Endothelial cell of umbilical vein (primary cell): ENCODE results near the gene GABRQ. TPM values are rescaled to one million over a fixed set of nuclear protein-coding genes. Genes with fewer than 3 reads are reported as not detected.

Experiments
- BruUV-seq: library from RNA; stranded (reverse); fragments of 400-500 nt; replicated peaks from 2 replicates; lab custom pipeline; 2021; lab: Mats Ljungman, UMichigan
- CTCF ChIA-PET: fragments of 300-600, 350-600 bp; sonication (Branson Sonifier 250); formaldehyde crosslinking; loops from one replicate; lab custom pipeline; 2021; ENCODE audit warnings: antibody characterized with exemption, inconsistent platforms; lab: Charles Lee
- POLR2A ChIA-PET: fragments of 300-600, 350-600 bp; sonication (Branson Sonifier 250); formaldehyde crosslinking; loops from one replicate; lab custom pipeline; 2021; ENCODE audit warnings: antibody characterized with exemption, inconsistent platforms; lab: Charles Lee
- DNase-seq: peaks from one replicate; pipeline ENCODE4 v3.0.0-alpha.2; 2011; ENCODE audit warnings: low read depth, low spot score
- FAIRE-seq: peaks from 2 replicates; lab custom pipeline; 2011; peaks lifted over from hg19 to GRCh38; lab: Jason Lieb, UNC
- H2AFZ ChIP-seq: 2 replicates; pipeline ENCODE4 v1.6.0; 2012; ENCODE audit warnings: low read depth, low read length, control low read depth, inconsistent platforms
- H3K27ac ChIP-seq: 2 replicates; pipeline ENCODE4 v1.5.1; 2011; ENCODE audit warnings: low read depth, mild to moderate bottlenecking, control low read depth, low read length, moderate library complexity; ENCODE audit not compliant: insufficient read depth
- H3K27me3 ChIP-seq, 2 experiments: 2 replicates each; pipeline versions ENCODE4 v1.6.0 to v1.6.1; 2011; ENCODE audit warnings: low read length in 2 of 2, mixed read lengths in 1 of 2; ENCODE audit not compliant: control insufficient read depth in 2 of 2, insufficient read depth in 2 of 2
- H3K36me3 ChIP-seq, 2 experiments: 2 replicates in 1 of 2; 3 replicates in 1 of 2; pipeline ENCODE4 v1.5.1; 2011; ENCODE audit warnings: low read length in 2 of 2, mild to moderate bottlenecking in 1 of 2, moderate library complexity in 1 of 2; ENCODE audit not compliant: control insufficient read depth in 2 of 2, insufficient read depth in 2 of 2; ENCODE audit errors: extremely low read depth in 1 of 2
- H3K4me1 ChIP-seq: 3 replicates; pipeline ENCODE4 v1.5.1; 2011; ENCODE audit warnings: mild to moderate bottlenecking, low read length; ENCODE audit not compliant: control insufficient read depth, insufficient read depth; ENCODE audit errors: extremely low read depth
- H3K4me2 ChIP-seq: 2 replicates; pipeline ENCODE4 v1.6.1; 2011; ENCODE audit warnings: low read length, control low read depth, mixed read lengths; ENCODE audit not compliant: insufficient read depth
- H3K4me3 ChIP-seq, 3 experiments: fragments of 200-600 bp in 1 of 3; sonication (generic), shearing (Covaris generic) in 1 of 3; replicated peaks in 1 of 3; 2 replicates each; pipeline ENCODE4 v1.5.1; 2011 to 2016; ENCODE audit warnings: control low read depth in 3 of 3, low read length in 3 of 3, mild to moderate bottlenecking in 2 of 3, inconsistent platforms in 1 of 3, low read depth in 1 of 3, moderate library complexity in 1 of 3; ENCODE audit not compliant: insufficient read depth in 1 of 3
- H3K79me2 ChIP-seq: 2 replicates; pipeline ENCODE4 v1.6.0; 2012; ENCODE audit warnings: low read length, inconsistent platforms; ENCODE audit not compliant: control insufficient read depth, insufficient read depth
- H3K9ac ChIP-seq: replicated peaks from 2 replicates; pipeline ENCODE3; 2011; ENCODE audit warnings: low read length, control low read depth; ENCODE audit not compliant: insufficient read depth; ENCODE audit errors: extremely low read depth
- H3K9me1 ChIP-seq: replicated peaks from 3 replicates; pipeline ENCODE4 v1.6.0; 2011; ENCODE audit warnings: mild to moderate bottlenecking, low read length; ENCODE audit not compliant: control insufficient read depth, insufficient read depth; ENCODE audit errors: extremely low read depth
- H3K9me3 ChIP-seq: replicated peaks from 2 replicates; pipeline ENCODE4 v1.5.1; 2012; ENCODE audit warnings: low read length, inconsistent platforms; ENCODE audit not compliant: control insufficient read depth, insufficient read depth
- H4K20me1 ChIP-seq: replicated peaks from 2 replicates; pipeline ENCODE3; 2011; ENCODE audit warnings: mild to moderate bottlenecking, low read length; ENCODE audit not compliant: control insufficient read depth, insufficient read depth; ENCODE audit errors: extremely low read depth
- CTCF ChIP-seq, 2 donors: IDR thresholded peaks; 1 replicate in 1 of 2; 2 replicates in 1 of 2; pipeline ENCODE4 v1.5.1; 2011; ENCODE audit warnings: low read length in 2 of 2, mild to moderate bottlenecking in 2 of 2, moderate library complexity in 2 of 2, control low read depth in 1 of 2, inconsistent platforms in 1 of 2, low read depth in 1 of 2; ENCODE audit not compliant: insufficient read depth in 1 of 2; ENCODE audit errors: extremely low read depth in 1 of 2
- EZH2 ChIP-seq: IDR thresholded peaks from 2 replicates; pipeline ENCODE4 v1.6.1; 2012; ENCODE audit warnings: borderline replicate concordance, low read depth, mild to moderate bottlenecking, moderate library complexity, low read length, inconsistent platforms; ENCODE audit not compliant: severe bottlenecking
- FOS ChIP-seq: IDR thresholded peaks from 2 replicates; pipeline ENCODE4 v1.6.1; 2011; ENCODE audit warnings: mild to moderate bottlenecking, low read length, moderate library complexity, borderline replicate concordance; ENCODE audit not compliant: insufficient read depth
- GATA2 ChIP-seq: IDR thresholded peaks from 2 replicates; pipeline ENCODE4 v1.7.0; 2011; ENCODE audit warnings: low read depth, mild to moderate bottlenecking, moderate library complexity, mixed read lengths, low read length; ENCODE audit not compliant: insufficient read length, insufficient read depth
- JUN ChIP-seq: IDR thresholded peaks from 2 replicates; pipeline ENCODE4 v1.6.1; 2011; ENCODE audit warnings: borderline replicate concordance, low read depth; ENCODE audit not compliant: insufficient read length, insufficient read depth
- MAX ChIP-seq: IDR thresholded peaks from 2 replicates; pipeline ENCODE4 v1.6.1; 2011; ENCODE audit not compliant: insufficient read depth, insufficient read length
- MYC ChIP-seq: IDR thresholded peaks from one replicate; pipeline ENCODE4 v1.6.1; 2011; ENCODE audit warnings: mild to moderate bottlenecking, low read depth, low read length
- POLR2A ChIP-seq: IDR thresholded peaks from 2 replicates; pipeline ENCODE4 v1.6.1; 2012; ENCODE audit warnings: low read depth, mild to moderate bottlenecking, control low read depth, low read length
- POLR2AphosphoS5 ChIP-seq: IDR thresholded peaks from 2 replicates; pipeline ENCODE4 v1.6.1; 2012; ENCODE audit warnings: low read depth, mild to moderate bottlenecking, control low read depth, low read length, moderate library complexity; ENCODE audit not compliant: insufficient read depth
- dilution Hi-C: fragments of 300-500 bp; cut with MboI; formaldehyde crosslinking; loops from one replicate; pipeline ENCODE4 v1.15.0; 2019; ENCODE audit warnings: low sequenced_read_pairs; ENCODE audit not compliant: extremely low pct_ligation_motif_present
- intact Hi-C: fragments of 100-400 bp; cut with micrococcal nuclease; formaldehyde crosslinking; loops from one replicate; pipeline ENCODE4 v1.10.0; 2022
- polyA plus RNA-seq, 4 experiments: library from polyadenylated mRNA; depleted of rRNA in 3 of 4; stranded (reverse) in 3 of 4; unstranded in 1 of 4; fragments of >200 nt; gene quantifications; 2 replicates each; pipeline versions ENCODE4 v1.2.1 to v1.2.3, GENCODE V29; 2011 to 2012; ENCODE audit warnings: missing spikeins in 1 of 4
- total RNA-seq: library from RNA; stranded (reverse); gene quantifications from 2 replicates; pipeline ENCODE4 v1.2.3, GENCODE V29; 2021

Gene GABRQ
- total and polyA plus RNA-seq, 2 donors (not counting 3 experiments of a cell fraction or from before 2014, with no cell fraction given): 0.01 TPM; not detected in 1

- DNase-seq: no peak
- BruUV-seq: no TSS peak
- H3K9me1 ChIP-seq: no peaks in the 10 kb centered on the region
- no peak overlapping the region for H3K4me2 ChIP-seq
- no peak overlapping the region for H3K9ac ChIP-seq
- dilution Hi-C loops (no loop called here), intact Hi-C loops (no loop called here)
- H3K79me2 ChIP-seq: no peaks in the 10 kb centered on the region
- H3K27ac ChIP-seq: no peak overlapping the region
- H3K4me1 ChIP-seq: no peaks in the 10 kb centered on the region
- POLR2A ChIA-PET: no interaction called here
- CTCF ChIA-PET: interaction anchor here (2.1 kb wide), 1 partner anchor 14 kb away, joined by 6 read pairs; no protein-coding TSS in a partner anchor
- no peak for TF ChIP-seq FOS
- TF ChIP-seq JUN: no peak
- TF ChIP-seq MYC: no peak
- H3K36me3 ChIP-seq: no peaks in the 10 kb centered on the region
- H2AFZ ChIP-seq: no peak overlapping the region
- no peak overlapping the region for H3K4me3 ChIP-seq
- H4K20me1 ChIP-seq: no peaks in the 10 kb centered on the region
- FAIRE-seq: no peak
- no peaks in the 10 kb centered on the region for H3K27me3 ChIP-seq
- no peaks in the 10 kb centered on the region for H3K9me3 ChIP-seq
Observed at GRCh38 chrX:152646961-152647360, 9.3 kb downstream of the GABRQ start.

GRCh38 chrX:152647978-152648377, 10.3 kb downstream of the GABRQ start:
- Histone ChIP-seq H3K27me3 (no peaks in the 10 kb centered on the region), H3K9ac (no peak overlapping the region), H3K4me3 (no peak overlapping the region), H2AFZ (no peak overlapping the region), H3K4me2 (no peak overlapping the region), H3K27ac (no peak overlapping the region), H3K4me1 (no peaks in the 10 kb centered on the region), H3K79me2 (no peaks in the 10 kb centered on the region), H3K36me3 (no peaks in the 10 kb centered on the region), H3K9me1 (no peaks in the 10 kb centered on the region), H3K9me3 (no peaks in the 10 kb centered on the region), H4K20me1 (no peaks in the 10 kb centered on the region)
- intact Hi-C loops: no loop called here
- ChIA-PET CTCF (interaction anchor here (2.1 kb wide), 1 partner anchor 15 kb away, joined by 6 read pairs; no protein-coding TSS in a partner anchor), POLR2A (no interaction called here)
- dilution Hi-C loops: no loop called here
- no peak for FAIRE-seq
- BruUV-seq: no TSS peak
- DNase-seq: no peak
- TF ChIP-seq EZH2 (no peak), POLR2AphosphoS5 (no peak), JUN (no peak), FOS (no peak), POLR2A (no peak), GATA2 (no peak), MYC (no peak), CTCF (IDR thresholded peaks at IDR 0.05; ENCODE audit: extremely low read depth in 1 of 2, insufficient read depth in 1 of 2, low read depth in 1 of 2, low read length in 2 of 2) (no peak), MAX (no peak)
